ENCODE measurements around the gene SIL1. TPM values are rescaled to one million over a fixed set of nuclear protein-coding genes. Genes with fewer than 3 reads are reported as not detected.

SIL1 gene
- total RNA-seq, 1 experiment from 2014 or later = 22.0 TPM

GRCh38 chr5:139137697-139138096 lies 60.5 kb downstream of the SIL1 start:
- CTCF ChIA-PET = no interaction called here
- intact Hi-C loops (cut with micrococcal nuclease; ENCODE audit: unreplicated experiment) = loop anchor here (5.0 kb wide), 2 partner anchors 125 to 495 kb away; no protein-coding TSS in a partner anchor

GRCh38 chr5:139134906-139135305 lies 63.3 kb downstream of the SIL1 start:
- no TSS peak for BruUV-seq (replicated peaks)
- H3K9me3 ChIP-seq (ENCODE audit: low read depth, low read length, poor library complexity, severe bottlenecking) = no peaks in the 10 kb centered on the region
- no peak overlapping the region for H3K27ac ChIP-seq (ENCODE audit: low read depth, low read length, poor library complexity, severe bottlenecking)
- H3K36me3 ChIP-seq (ENCODE audit: insufficient read depth, low read length, poor library complexity, severe bottlenecking) = no peaks in the 10 kb centered on the region
- no peak overlapping the region for H3K4me3 ChIP-seq (ENCODE audit: low read depth, low read length, poor library complexity, severe bottlenecking)
- no peak for DNase-seq (ENCODE audit: low spot score)
- H3K27me3 ChIP-seq (replicated peaks; ENCODE audit: insufficient read depth, low read depth, low read length, poor library complexity) = no peaks in the 10 kb centered on the region
- TF ChIP-seq, protein P1, sequence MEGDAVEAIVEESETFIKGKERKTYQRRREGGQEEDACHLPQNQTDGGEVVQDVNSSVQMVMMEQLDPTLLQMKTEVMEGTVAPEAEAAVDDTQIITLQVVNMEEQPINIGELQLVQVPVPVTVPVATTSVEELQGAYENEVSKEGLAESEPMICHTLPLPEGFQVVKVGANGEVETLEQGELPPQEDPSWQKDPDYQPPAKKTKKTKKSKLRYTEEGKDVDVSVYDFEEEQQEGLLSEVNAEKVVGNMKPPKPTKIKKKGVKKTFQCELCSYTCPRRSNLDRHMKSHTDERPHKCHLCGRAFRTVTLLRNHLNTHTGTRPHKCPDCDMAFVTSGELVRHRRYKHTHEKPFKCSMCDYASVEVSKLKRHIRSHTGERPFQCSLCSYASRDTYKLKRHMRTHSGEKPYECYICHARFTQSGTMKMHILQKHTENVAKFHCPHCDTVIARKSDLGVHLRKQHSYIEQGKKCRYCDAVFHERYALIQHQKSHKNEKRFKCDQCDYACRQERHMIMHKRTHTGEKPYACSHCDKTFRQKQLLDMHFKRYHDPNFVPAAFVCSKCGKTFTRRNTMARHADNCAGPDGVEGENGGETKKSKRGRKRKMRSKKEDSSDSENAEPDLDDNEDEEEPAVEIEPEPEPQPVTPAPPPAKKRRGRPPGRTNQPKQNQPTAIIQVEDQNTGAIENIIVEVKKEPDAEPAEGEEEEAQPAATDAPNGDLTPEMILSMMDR (conservative IDR thresholded peaks at IDR 0.05; ENCODE audit: low read depth, low read length) = no peak
- no peak for TF ChIP-seq EZH2 (IDR thresholded peaks at IDR 0.05; ENCODE audit: borderline replicate concordance, low read depth, low read length, poor library complexity, severe bottlenecking)
- CTCF ChIA-PET = no interaction called here
- no peaks in the 10 kb centered on the region for H3K4me1 ChIP-seq (ENCODE audit: insufficient read depth, low read length, poor library complexity, severe bottlenecking)
- POLR2A ChIA-PET (ENCODE audit: low non-redundant PET) = no interaction called here
- intact Hi-C loops (cut with micrococcal nuclease; ENCODE audit: unreplicated experiment) = loop anchor here (5.0 kb wide), 2 partner anchors 127 to 493 kb away; no protein-coding TSS in a partner anchor

More at GRCh38 chr5:139137697-139138096, 60.5 kb downstream of the SIL1 start:
- Histone ChIP-seq H3K4me1 (ENCODE audit: insufficient read depth, low read length, poor library complexity, severe bottlenecking) (no peaks in the 10 kb centered on the region), H3K27ac (ENCODE audit: low read depth, low read length, poor library complexity, severe bottlenecking) (no peak overlapping the region), H3K4me3 (ENCODE audit: low read depth, low read length, poor library complexity, severe bottlenecking) (no peak overlapping the region), H3K9me3 (ENCODE audit: low read depth, low read length, poor library complexity, severe bottlenecking) (no peaks in the 10 kb centered on the region), H3K36me3 (ENCODE audit: insufficient read depth, low read length, poor library complexity, severe bottlenecking) (no peaks in the 10 kb centered on the region), H3K27me3 (replicated peaks; ENCODE audit: insufficient read depth, low read depth, low read length, poor library complexity) (no peaks in the 10 kb centered on the region)
- BruUV-seq (replicated peaks) = no TSS peak
- TF ChIP-seq, protein P1 (conservative IDR thresholded peaks at IDR 0.05; ENCODE audit: low read depth, low read length) = peak; percentile 55
- TF ChIP-seq EZH2 (IDR thresholded peaks at IDR 0.05; ENCODE audit: borderline replicate concordance, low read depth, low read length, poor library complexity, severe bottlenecking) = no peak
- DNase-seq (ENCODE audit: low spot score) = peak; percentile 54
- POLR2A ChIA-PET (ENCODE audit: low non-redundant PET) = no interaction called here

- Histone ChIP-seq H3K36me3 (ENCODE audit: insufficient read depth, low read length, poor library complexity, severe bottlenecking) (no peaks in the 10 kb centered on the region), H3K27me3 (replicated peaks; ENCODE audit: insufficient read depth, low read depth, low read length, poor library complexity) (no peaks in the 10 kb centered on the region), H3K4me1 (ENCODE audit: insufficient read depth, low read length, poor library complexity, severe bottlenecking) (no peaks in the 10 kb centered on the region), H3K4me3 (ENCODE audit: low read depth, low read length, poor library complexity, severe bottlenecking) (no peak overlapping the region), H3K9me3 (ENCODE audit: low read depth, low read length, poor library complexity, severe bottlenecking) (no peaks in the 10 kb centered on the region), H3K27ac (ENCODE audit: low read depth, low read length, poor library complexity, severe bottlenecking) (no peak overlapping the region)
- intact Hi-C loops (cut with micrococcal nuclease; ENCODE audit: unreplicated experiment) = no loop called here
- no TSS peak for BruUV-seq (replicated peaks)
- POLR2A ChIA-PET (ENCODE audit: low non-redundant PET) = no interaction called here
- no peak for DNase-seq (ENCODE audit: low spot score)
- CTCF ChIA-PET = no interaction called here
- TF ChIP-seq, protein P1 (conservative IDR thresholded peaks at IDR 0.05; ENCODE audit: low read depth, low read length) = no peak
- TF ChIP-seq EZH2 (IDR thresholded peaks at IDR 0.05; ENCODE audit: borderline replicate concordance, low read depth, low read length, poor library complexity, severe bottlenecking) = no peak
Measured at GRCh38 chr5:139133282-139133681, 64.9 kb downstream of the SIL1 start.
